GM12878 (cell line): Measurements from ENCODE around the gene CDYL2.

Experiments
- BCL11A ChIP-seq: IDR thresholded peaks from 2 replicates; pipeline ENCODE4 v1.6.1; 2011; ENCODE audit warnings: low read depth, low read length
- CREB1 ChIP-seq: IDR thresholded peaks from 2 replicates; pipeline ENCODE4 v1.6.1; 2012; ENCODE audit warnings: low read depth, mild to moderate bottlenecking, inconsistent platforms
- CUX1 ChIP-seq: IDR thresholded peaks from 2 replicates; pipeline ENCODE4 v1.6.1; 2012; ENCODE audit warnings: improper control_type of control experiment, low read depth, low read length; ENCODE audit not compliant: insufficient replicate concordance
- EP300 ChIP-seq, 2 experiments: fragments of 150-350 bp in 1 of 2; IDR thresholded peaks; 2 replicates each; pipeline ENCODE4 v1.6.1; 2011 to 2012; ENCODE audit warnings: low read depth in 2 of 2, low read length in 2 of 2, borderline replicate concordance in 1 of 2, improper control_type of control experiment in 1 of 2, inconsistent platforms in 1 of 2; ENCODE audit not compliant: control insufficient read depth in 1 of 2
- POLR2AphosphoS5 ChIP-seq: IDR thresholded peaks from 2 replicates; pipeline ENCODE4 v1.6.1; 2011; ENCODE audit warnings: mild to moderate bottlenecking, low read length, inconsistent platforms
- TF ChIP-seq, protein P1 (sequence below): IDR thresholded peaks from 2 replicates; pipeline ENCODE4 v1.6.1; 2012; ENCODE audit warnings: low read depth, low read length, improper control_type of control experiment

DNA sequence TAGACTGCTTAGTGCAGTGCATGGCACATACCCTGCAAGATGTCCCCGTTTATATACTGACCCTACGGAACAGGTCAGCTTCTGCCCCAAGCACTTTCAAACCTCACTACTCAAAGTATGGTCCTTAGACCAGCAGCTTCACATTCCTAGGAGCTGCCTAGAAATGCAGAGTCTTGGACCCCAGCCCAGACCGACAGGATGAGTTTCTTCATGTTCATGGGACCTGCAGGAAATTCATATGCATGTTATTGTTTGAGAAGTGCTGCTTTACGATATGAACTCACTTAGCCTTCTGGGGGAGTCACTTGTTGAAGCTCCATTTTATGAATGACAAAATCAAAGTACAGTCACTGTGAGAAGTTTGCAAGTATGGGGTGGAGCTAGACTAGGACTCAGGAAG is 181.0 kb downstream of the CDYL2 start:
- TF ChIP-seq BCL11A (no peak), EP300 (IDR thresholded peaks at IDR 0.05; ENCODE audit: borderline replicate concordance in 1 of 2, control insufficient read depth in 1 of 2, low read depth in 2 of 2, low read length in 2 of 2) (no peak), CUX1 (no peak), POLR2AphosphoS5 (no peak), CREB1 (no peak)
- TF ChIP-seq, protein P1, sequence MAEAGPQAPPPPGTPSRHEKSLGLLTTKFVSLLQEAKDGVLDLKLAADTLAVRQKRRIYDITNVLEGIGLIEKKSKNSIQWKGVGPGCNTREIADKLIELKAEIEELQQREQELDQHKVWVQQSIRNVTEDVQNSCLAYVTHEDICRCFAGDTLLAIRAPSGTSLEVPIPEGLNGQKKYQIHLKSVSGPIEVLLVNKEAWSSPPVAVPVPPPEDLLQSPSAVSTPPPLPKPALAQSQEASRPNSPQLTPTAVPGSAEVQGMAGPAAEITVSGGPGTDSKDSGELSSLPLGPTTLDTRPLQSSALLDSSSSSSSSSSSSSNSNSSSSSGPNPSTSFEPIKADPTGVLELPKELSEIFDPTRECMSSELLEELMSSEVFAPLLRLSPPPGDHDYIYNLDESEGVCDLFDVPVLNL = no peak
